Upper lobe of left lung (tissue), 6 donors: ENCODE data around the gene TTC28. TPM values are rescaled to one million over a fixed set of nuclear protein-coding genes. Genes with fewer than 3 reads are reported as not detected.

Experiments
- ATAC-seq, 2 donors: fragments of 200-7000 bp; cut with Tn5 transposase; one replicate each; pipeline ENCODE4 v1.9.1; 2022; ENCODE audit warnings: mild to moderate bottlenecking in 2 of 2, moderate library complexity in 2 of 2; ENCODE audit not compliant: low FRiP score in 2 of 2
- DNase-seq, 2 donors: peaks; one replicate each; pipeline ENCODE4 v3.0.0-alpha.2; 2019 to 2020
- H3K27ac ChIP-seq, 4 donors: fragments of 200-600 bp; sonication (generic); one replicate each; pipeline ENCODE4 v1.5.1; 2016 to 2019
- H3K27me3 ChIP-seq, 4 donors: fragments of 200-600 bp; sonication (generic); one replicate each; pipeline ENCODE4 v1.5.1; 2017 to 2019
- H3K36me3 ChIP-seq, 4 donors: fragments of 200-600 bp; sonication (generic); one replicate each; pipeline ENCODE4 v1.5.1; 2016 to 2019
- H3K4me1 ChIP-seq, 4 donors: fragments of 200-600 bp; sonication (generic); one replicate each; pipeline ENCODE4 v1.5.1; 2018 to 2019
- H3K4me3 ChIP-seq, 4 donors: fragments of 200-600 bp; sonication (generic); one replicate each; pipeline ENCODE4 v1.5.1; 2017 to 2019; ENCODE audit warnings: mild to moderate bottlenecking in 2 of 4, moderate library complexity in 1 of 4
- H3K9me3 ChIP-seq, 4 donors: fragments of 200-600 bp; sonication (generic); one replicate each; pipeline ENCODE4 v1.5.1; 2018 to 2019
- EP300 ChIP-seq, 4 donors: sonication (generic); formaldehyde crosslinking; IDR thresholded peaks; one replicate each; pipeline ENCODE4 v1.5.1; 2017; ENCODE audit warnings: antibody characterized with exemption in 4 of 4, control low read depth in 2 of 4
- POLR2A ChIP-seq, 4 donors: fragments of 450-650 bp; IDR thresholded peaks; one replicate each; pipeline ENCODE4 v1.5.1; 2016 to 2017; ENCODE audit warnings: antibody characterized with exemption in 4 of 4, mild to moderate bottlenecking in 2 of 4
- POLR2AphosphoS5 ChIP-seq, 2 donors: sonication (generic); formaldehyde crosslinking; IDR thresholded peaks; one replicate each; pipeline ENCODE4 v1.5.1; 2017; ENCODE audit warnings: antibody characterized with exemption in 2 of 2
- WGBS, 2 donors: methylation state at CpG; one replicate each; pipeline ENCODE4 v1.1.5; 2017 to 2018; 5-methylcytosine and 5-hydroxymethylcytosine counted together
- total RNA-seq, 6 donors: library from RNA; depleted of rRNA in 4 of 6; stranded (reverse); fragments of >200 nt in 4 of 6; gene quantifications; one replicate each; pipeline versions ENCODE4 v1.1.0 to v1.2.1, GENCODE V29; 2016 to 2021
- TF ChIP-seq, protein P1 (sequence below), 6 experiments: fragments of 450-650 bp in 4 of 6; fragments of 200-600 bp in 2 of 6; sonication (generic) in 2 of 6; IDR thresholded peaks; one replicate each; pipeline ENCODE4 v1.5.1; 2016 to 2019; ENCODE audit warnings: antibody characterized with exemption in 6 of 6
- donor health status: DM: no; HTN: no; CAD: no; lungs with moderate emphysema.
- donor health status: DM: no; HTN: yes; CAD: no; lungs with severe emphysema.

TTC28 gene
- total RNA-seq, 6 donors from 2014 or later = 30.1 to 69.4 (median 41.4) TPM

DNA sequence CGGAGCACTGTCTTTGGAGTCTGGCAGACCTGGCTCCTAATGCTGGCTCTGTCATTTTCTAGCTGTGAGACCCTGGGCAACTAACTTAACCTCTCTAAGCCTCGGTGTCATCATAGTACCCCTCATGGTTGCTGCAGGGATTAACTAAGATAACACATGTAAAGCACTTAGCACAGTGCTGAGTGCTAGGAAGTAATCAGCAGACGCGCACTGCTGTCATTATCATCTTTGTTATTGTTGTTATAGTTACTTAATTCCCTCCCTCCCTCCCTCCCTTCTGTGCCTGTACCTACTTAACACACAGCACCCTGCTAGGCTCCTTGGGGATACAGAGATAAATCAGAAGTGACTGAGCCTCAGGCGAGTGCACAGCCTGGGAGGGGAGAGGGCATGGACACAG lies 655.9 kb downstream of the TTC28 start:
- TF ChIP-seq, protein P1, sequence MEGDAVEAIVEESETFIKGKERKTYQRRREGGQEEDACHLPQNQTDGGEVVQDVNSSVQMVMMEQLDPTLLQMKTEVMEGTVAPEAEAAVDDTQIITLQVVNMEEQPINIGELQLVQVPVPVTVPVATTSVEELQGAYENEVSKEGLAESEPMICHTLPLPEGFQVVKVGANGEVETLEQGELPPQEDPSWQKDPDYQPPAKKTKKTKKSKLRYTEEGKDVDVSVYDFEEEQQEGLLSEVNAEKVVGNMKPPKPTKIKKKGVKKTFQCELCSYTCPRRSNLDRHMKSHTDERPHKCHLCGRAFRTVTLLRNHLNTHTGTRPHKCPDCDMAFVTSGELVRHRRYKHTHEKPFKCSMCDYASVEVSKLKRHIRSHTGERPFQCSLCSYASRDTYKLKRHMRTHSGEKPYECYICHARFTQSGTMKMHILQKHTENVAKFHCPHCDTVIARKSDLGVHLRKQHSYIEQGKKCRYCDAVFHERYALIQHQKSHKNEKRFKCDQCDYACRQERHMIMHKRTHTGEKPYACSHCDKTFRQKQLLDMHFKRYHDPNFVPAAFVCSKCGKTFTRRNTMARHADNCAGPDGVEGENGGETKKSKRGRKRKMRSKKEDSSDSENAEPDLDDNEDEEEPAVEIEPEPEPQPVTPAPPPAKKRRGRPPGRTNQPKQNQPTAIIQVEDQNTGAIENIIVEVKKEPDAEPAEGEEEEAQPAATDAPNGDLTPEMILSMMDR (IDR thresholded peaks at IDR 0.05) = no peak
- TF ChIP-seq EP300 (IDR thresholded peaks at IDR 0.05) = no peak
- no peak for TF ChIP-seq POLR2A (IDR thresholded peaks at IDR 0.05)
- TF ChIP-seq POLR2AphosphoS5 (IDR thresholded peaks at IDR 0.05) = no peak
- 86 to 88% methylated on average over 5 of the region's 5 CpGs for WGBS, 2 donors
- H3K9me3 ChIP-seq = no peaks in the 10 kb centered on the region
- H3K4me1 ChIP-seq = peaks cover 23 to 43% (median 29%) of the 10 kb centered on the region in 4 donors
- peak overlapping the region in 1 of 4 donors; percentile 24 for H3K27ac ChIP-seq
- ATAC-seq = no peak
- H3K4me3 ChIP-seq = no peak overlapping the region
- no peak for DNase-seq
- no peaks in the 10 kb centered on the region for H3K27me3 ChIP-seq
- H3K36me3 ChIP-seq = peaks cover 0 to 3% (median 0%) of the 10 kb centered on the region in 4 donors

DNA sequence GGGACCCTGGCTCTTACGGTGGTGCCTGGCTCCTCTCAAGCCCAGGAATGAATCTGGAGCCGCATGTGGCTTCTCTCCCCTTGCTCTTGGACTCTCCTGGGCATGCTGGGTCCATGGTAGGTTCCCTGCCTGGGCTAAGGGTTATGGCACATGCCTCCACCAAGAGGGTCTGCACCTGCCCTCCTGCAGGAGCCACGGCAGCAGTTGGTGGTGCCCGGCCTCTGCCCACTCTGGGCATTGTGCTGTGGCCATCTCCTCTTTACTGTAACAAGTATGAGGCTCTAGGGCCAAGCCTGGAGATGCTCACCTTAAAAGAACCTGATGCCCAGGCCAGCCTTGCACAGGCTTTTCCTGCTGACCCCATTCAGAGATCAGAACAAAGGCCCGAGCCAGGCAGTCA lies 656.6 kb downstream of the TTC28 start:
- Histone ChIP-seq H3K4me3 (no peak overlapping the region), H3K36me3 (no peaks in the 10 kb centered on the region), H3K27ac (peak overlapping the region in 1 of 4 donors; percentile 24), H3K9me3 (no peaks in the 10 kb centered on the region), H3K4me1 (peaks cover 15 to 36% (median 22%) of the 10 kb centered on the region in 4 donors), H3K27me3 (no peaks in the 10 kb centered on the region)
- ATAC-seq (no peak), DNase-seq (no peak)
- TF ChIP-seq POLR2A (IDR thresholded peaks at IDR 0.05) = no peak
- TF ChIP-seq POLR2AphosphoS5 (IDR thresholded peaks at IDR 0.05) = no peak
- TF ChIP-seq, protein P1 (IDR thresholded peaks at IDR 0.05) = no peak
- no peak for TF ChIP-seq EP300 (IDR thresholded peaks at IDR 0.05)
- WGBS, 2 donors = 90 to 93% methylated on average over 4 to 5 of the region's 5 CpGs

DNA sequence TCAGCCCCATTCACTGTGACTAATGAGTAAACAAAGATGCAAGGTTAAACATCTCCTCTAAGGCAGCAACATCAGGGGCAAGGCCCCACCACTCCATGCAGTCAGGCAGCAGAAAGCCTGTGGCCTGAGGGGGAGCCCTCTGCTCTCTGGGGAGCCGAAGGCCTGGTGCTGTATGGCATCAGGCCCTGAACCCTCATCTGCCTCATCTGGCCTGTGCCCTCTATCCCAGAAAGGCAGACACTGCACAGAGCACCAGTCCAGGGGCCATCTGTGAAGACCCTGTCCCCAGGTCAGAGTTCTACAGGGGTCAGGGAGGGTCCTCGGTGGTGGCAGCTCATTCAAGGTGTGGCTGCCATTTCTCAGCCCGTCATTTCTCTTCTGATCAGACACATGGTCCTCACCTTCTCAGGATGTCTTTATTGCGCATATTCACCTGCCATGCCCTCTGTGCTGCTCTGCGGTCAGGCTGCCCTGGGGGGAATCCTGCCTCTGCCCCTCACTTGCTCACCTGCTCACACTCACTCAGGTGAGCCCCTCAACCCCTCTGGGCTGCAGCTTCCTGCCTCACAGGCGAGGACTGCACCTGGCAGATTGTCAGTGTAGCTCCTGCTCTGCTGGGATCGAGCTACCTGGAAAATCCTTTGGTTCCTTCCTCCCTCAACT lies 657.5 kb downstream of the TTC28 start:
- no peak for TF ChIP-seq POLR2A (IDR thresholded peaks at IDR 0.05)
- TF ChIP-seq POLR2AphosphoS5 (IDR thresholded peaks at IDR 0.05) = no peak
- TF ChIP-seq EP300 (IDR thresholded peaks at IDR 0.05) = no peak
- TF ChIP-seq, protein P1 (IDR thresholded peaks at IDR 0.05) = no peak
- WGBS, 2 donors = 92 to 93% methylated on average over 6 to 7 of the region's 7 CpGs
- H3K27ac ChIP-seq = peak overlapping the region in 2 of 4 donors; percentile 7 to 79
- no peaks in the 10 kb centered on the region for H3K36me3 ChIP-seq
- no peak for ATAC-seq
- H3K4me1 ChIP-seq = peaks cover 11 to 29% (median 15%) of the 10 kb centered on the region in 4 donors
- no peak overlapping the region for H3K4me3 ChIP-seq
- H3K27me3 ChIP-seq = no peaks in the 10 kb centered on the region
- no peaks in the 10 kb centered on the region for H3K9me3 ChIP-seq
- no peak for DNase-seq

DNA sequence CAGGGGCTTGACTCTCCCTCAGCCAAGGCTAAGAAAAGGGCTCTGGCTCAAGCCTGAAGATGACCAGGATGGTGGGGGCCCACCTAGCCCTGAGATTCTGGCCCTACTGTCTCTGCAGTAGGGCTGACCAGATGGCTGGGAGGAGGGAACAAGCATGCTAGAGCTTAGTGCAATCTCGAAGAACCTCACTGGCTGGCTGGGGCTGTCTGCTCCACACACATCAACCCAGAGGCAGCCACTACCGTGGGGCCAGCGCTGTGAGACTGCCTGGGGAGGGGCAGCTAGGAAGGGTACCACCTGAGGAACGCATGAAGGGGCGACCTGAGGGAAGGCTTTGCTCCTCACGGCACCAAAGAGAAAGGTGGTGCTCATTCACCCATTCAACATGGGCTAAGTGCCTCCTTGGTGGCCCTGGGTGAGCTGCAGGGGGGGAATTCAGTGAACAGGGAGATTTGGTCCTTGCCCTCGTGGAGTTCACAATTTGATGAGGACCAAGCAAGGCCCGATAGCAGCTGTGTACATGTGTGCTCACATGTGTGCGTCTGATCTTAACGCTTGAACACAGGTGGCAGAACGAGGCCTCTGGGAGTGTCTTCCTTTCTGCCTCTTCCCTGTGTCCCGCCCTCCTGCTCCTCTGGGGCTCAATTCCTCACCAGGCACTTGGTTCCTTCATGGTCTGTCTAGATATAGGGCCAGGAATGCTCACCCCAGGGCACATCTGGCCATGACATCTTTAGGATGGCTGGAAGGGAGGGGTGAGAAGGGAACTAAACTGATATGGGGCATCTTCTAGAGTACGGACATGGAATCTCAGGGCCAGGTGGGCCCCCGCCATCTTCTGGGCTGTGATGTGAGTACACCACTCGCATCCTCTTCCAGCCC lies 658.3 kb downstream of the TTC28 start:
- peak overlapping the region in 3 of 4 donors; percentile 23 to 79 (median 61) for H3K27ac ChIP-seq
- no peak for DNase-seq
- WGBS, 2 donors = 91 to 93% methylated on average over 11 to 15 of the region's 15 CpGs

More for the DNA sequence above, 658.3 kb downstream of the TTC28 start:
- no peaks in the 10 kb centered on the region for H3K36me3 ChIP-seq
- no peak for TF ChIP-seq EP300 (IDR thresholded peaks at IDR 0.05)
- TF ChIP-seq POLR2A (IDR thresholded peaks at IDR 0.05) = no peak
- TF ChIP-seq POLR2AphosphoS5 (IDR thresholded peaks at IDR 0.05) = no peak
- no peak overlapping the region for H3K4me3 ChIP-seq
- no peak for ATAC-seq
- peaks cover 10 to 25% (median 15%) of the 10 kb centered on the region in 4 donors for H3K4me1 ChIP-seq
- no peaks in the 10 kb centered on the region for H3K27me3 ChIP-seq
- H3K9me3 ChIP-seq = no peaks in the 10 kb centered on the region
